Germinal center (tissue), 1 donor: Measurements from ENCODE around the gene AADACL2.

Experiments
- DNase-seq: peaks from one replicate; pipeline ENCODE4 v3.0.0; 2012; ENCODE audit warnings: mixed read lengths, low spot score

The AADACL2 gene

GRCh38 chr3:151804267-151804666 is 70.5 kb downstream of the AADACL2 start:
- no peak for DNase-seq

- no peak for DNase-seq
Observed at GRCh38 chr3:151806838-151807237, 73.1 kb downstream of the AADACL2 start.
